Measurements from ENCODE around the gene SDSL.

SDSL gene

DNA sequence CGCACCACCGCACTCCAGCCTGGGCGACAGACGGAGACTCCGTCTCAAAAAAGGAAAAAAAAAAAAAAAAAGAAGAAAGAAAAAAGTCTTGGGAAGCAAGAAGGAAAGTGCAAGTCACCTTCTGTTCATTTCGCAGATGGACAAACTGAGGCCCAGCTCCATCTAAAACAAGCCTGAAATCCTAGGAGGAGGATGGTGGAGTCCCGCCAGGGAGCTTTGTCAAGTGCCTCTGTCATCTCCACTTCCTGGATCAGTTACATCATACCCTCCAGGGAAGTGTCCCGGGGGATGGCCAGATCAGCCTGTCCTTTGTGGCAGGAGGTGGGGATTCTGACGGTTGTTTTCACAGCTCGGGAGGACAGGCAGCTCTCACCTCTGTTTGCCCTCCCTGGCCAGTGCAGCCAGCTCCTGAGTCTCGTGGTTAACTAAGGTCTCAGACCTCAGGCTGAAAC, 8.7 kb upstream of the SDSL start:
- Histone ChIP-seq H3K4me3 (ENCODE audit: low read depth, low read length) (no peak overlapping the region), H3K9me3 (ENCODE audit: control insufficient read depth, insufficient read depth, low read length) (no peaks in the 10 kb centered on the region), H3K27me3 (ENCODE audit: control insufficient read depth, insufficient read depth, low read length) (no peaks in the 10 kb centered on the region), H3K36me3 (ENCODE audit: control insufficient read depth, insufficient read depth, low read length) (no peaks in the 10 kb centered on the region), H3K9ac (ENCODE audit: low read depth, low read length) (no peak overlapping the region), H3K4me1 (ENCODE audit: control insufficient read depth, insufficient read depth, low read length) (no peaks in the 10 kb centered on the region)

GRCh38 chr12:113414519-113415038, 7.6 kb upstream of the SDSL start:
- Histone ChIP-seq H3K27me3 (ENCODE audit: control insufficient read depth, insufficient read depth, low read length) (no peaks in the 10 kb centered on the region), H3K4me3 (ENCODE audit: low read depth, low read length) (no peak overlapping the region), H3K36me3 (ENCODE audit: control insufficient read depth, insufficient read depth, low read length) (no peaks in the 10 kb centered on the region), H3K4me1 (ENCODE audit: control insufficient read depth, insufficient read depth, low read length) (no peaks in the 10 kb centered on the region), H3K9ac (ENCODE audit: low read depth, low read length) (no peak overlapping the region), H3K9me3 (ENCODE audit: control insufficient read depth, insufficient read depth, low read length) (no peaks in the 10 kb centered on the region)

DNA sequence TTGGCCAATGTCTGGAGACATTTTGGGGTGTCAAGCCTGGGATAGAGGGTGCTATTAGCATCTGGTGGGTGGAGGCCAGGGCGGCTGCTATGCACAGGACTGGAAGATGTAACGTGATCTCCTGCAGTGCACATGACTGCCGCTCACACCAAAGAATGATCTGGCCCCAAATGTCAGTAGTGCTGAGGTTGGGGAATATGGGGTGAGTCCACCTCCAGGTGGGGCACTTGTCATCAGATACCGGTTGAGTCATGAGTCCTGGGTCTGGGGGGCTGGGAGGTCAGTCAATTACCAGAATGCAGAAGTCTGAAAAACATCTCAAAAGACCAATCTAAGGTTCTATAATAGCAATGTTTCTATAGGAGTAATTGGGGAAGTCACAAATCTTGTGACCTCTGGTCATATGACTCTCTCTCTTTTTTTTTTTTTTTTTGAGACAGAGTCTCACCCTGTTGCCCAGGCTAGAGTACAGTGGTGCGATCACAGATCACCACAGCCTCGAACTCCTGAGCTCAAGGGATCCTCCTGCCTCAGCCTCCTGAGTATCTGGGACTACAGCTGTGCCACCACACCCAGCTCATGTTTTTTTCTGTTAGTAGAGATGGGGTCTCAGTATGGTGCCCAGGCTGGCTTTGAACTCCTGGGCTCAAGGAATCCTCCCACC, 6.0 kb upstream of the SDSL start:
- no peaks in the 10 kb centered on the region for H3K9me3 ChIP-seq (ENCODE audit: control insufficient read depth, insufficient read depth, low read length)
- H3K27me3 ChIP-seq (ENCODE audit: control insufficient read depth, insufficient read depth, low read length): no peaks in the 10 kb centered on the region
- no peak overlapping the region for H3K9ac ChIP-seq (ENCODE audit: low read depth, low read length)
- H3K4me1 ChIP-seq (ENCODE audit: control insufficient read depth, insufficient read depth, low read length): no peaks in the 10 kb centered on the region
- no peaks in the 10 kb centered on the region for H3K36me3 ChIP-seq (ENCODE audit: control insufficient read depth, insufficient read depth, low read length)
- H3K4me3 ChIP-seq (ENCODE audit: low read depth, low read length): no peak overlapping the region

GRCh38 chr12:113418213-113418879, 3.8 kb upstream of the SDSL start:
- no peak overlapping the region for H3K9ac ChIP-seq (ENCODE audit: low read depth, low read length)
- no peaks in the 10 kb centered on the region for H3K4me1 ChIP-seq (ENCODE audit: control insufficient read depth, insufficient read depth, low read length)
- no peak overlapping the region for H3K4me3 ChIP-seq (ENCODE audit: low read depth, low read length)
- H3K9me3 ChIP-seq (ENCODE audit: control insufficient read depth, insufficient read depth, low read length): no peaks in the 10 kb centered on the region
- H3K36me3 ChIP-seq (ENCODE audit: control insufficient read depth, insufficient read depth, low read length): no peaks in the 10 kb centered on the region
- H3K27me3 ChIP-seq (ENCODE audit: control insufficient read depth, insufficient read depth, low read length): no peaks in the 10 kb centered on the region

DNA sequence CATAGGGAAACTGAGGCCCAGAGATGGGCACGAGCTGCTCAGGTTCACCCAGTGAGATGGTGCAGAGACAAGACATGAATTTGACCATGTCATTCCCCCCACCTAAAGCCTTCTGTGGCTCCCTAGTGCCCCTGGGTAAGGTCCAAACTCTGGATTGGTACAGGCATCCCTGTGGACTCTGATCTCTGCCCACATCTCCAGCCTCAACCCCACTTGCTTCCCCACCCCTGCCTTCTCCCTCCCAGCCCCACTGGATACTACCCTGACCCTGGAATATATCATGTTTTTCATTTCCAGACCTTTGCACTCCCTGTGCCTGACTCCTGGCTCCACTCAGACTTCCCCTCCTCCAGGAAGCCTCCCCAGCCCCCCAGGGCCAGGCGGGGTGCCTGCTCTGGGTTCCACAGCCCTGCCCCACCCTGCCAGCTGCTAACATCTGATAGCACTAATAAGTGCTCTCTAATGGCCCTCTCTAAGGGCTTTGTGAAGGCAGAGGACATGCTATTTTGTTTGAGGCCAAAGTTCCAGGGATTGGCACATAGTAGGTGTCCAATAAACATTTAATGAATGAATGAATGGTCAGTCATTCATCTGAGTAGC, 1.1 kb upstream of the SDSL start:
- Histone ChIP-seq H3K9ac (ENCODE audit: low read depth, low read length) (no peak overlapping the region), H3K27me3 (ENCODE audit: control insufficient read depth, insufficient read depth, low read length) (no peaks in the 10 kb centered on the region), H3K36me3 (ENCODE audit: control insufficient read depth, insufficient read depth, low read length) (no peaks in the 10 kb centered on the region), H3K9me3 (ENCODE audit: control insufficient read depth, insufficient read depth, low read length) (no peaks in the 10 kb centered on the region), H3K4me1 (ENCODE audit: control insufficient read depth, insufficient read depth, low read length) (no peaks in the 10 kb centered on the region), H3K4me3 (ENCODE audit: low read depth, low read length) (no peak overlapping the region)

GRCh38 chr12:113422886-113423669, 898 bp downstream of the SDSL start:
- Histone ChIP-seq H3K4me3 (ENCODE audit: low read depth, low read length) (no peak overlapping the region), H3K36me3 (ENCODE audit: control insufficient read depth, insufficient read depth, low read length) (no peaks in the 10 kb centered on the region), H3K9me3 (ENCODE audit: control insufficient read depth, insufficient read depth, low read length) (no peaks in the 10 kb centered on the region), H3K9ac (ENCODE audit: low read depth, low read length) (peak overlapping the region; percentile 40), H3K4me1 (ENCODE audit: control insufficient read depth, insufficient read depth, low read length) (no peaks in the 10 kb centered on the region), H3K27me3 (ENCODE audit: control insufficient read depth, insufficient read depth, low read length) (no peaks in the 10 kb centered on the region)

DNA sequence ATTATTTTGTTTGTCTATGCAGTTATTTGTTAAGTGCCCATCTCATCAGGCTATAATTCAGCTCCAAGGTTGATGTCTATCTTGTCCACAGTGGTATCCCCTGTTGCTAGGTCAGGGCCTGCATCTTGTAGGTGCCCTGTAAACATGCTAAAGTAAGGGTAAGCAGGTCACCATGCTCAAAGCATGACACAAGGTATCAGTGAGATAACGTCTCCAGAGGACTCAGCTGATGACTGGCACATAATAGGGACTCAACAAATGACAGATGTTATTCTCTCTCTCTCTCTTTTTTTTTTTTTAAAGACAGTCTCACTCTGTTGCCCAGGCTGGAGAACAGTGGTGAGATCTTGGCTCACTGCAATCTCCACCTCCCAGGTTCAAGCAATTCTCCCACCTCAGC, 2.3 kb downstream of the SDSL start:
- Histone ChIP-seq H3K9ac (ENCODE audit: low read depth, low read length) (no peak overlapping the region), H3K9me3 (ENCODE audit: control insufficient read depth, insufficient read depth, low read length) (no peaks in the 10 kb centered on the region), H3K36me3 (ENCODE audit: control insufficient read depth, insufficient read depth, low read length) (no peaks in the 10 kb centered on the region), H3K27me3 (ENCODE audit: control insufficient read depth, insufficient read depth, low read length) (no peaks in the 10 kb centered on the region), H3K4me3 (ENCODE audit: low read depth, low read length) (no peak overlapping the region), H3K4me1 (ENCODE audit: control insufficient read depth, insufficient read depth, low read length) (no peaks in the 10 kb centered on the region)

GRCh38 chr12:113424915-113425823, 3.0 kb downstream of the SDSL start:
- H3K9me3 ChIP-seq (ENCODE audit: control insufficient read depth, insufficient read depth, low read length): no peaks in the 10 kb centered on the region
- no peaks in the 10 kb centered on the region for H3K4me1 ChIP-seq (ENCODE audit: control insufficient read depth, insufficient read depth, low read length)
- no peak overlapping the region for H3K9ac ChIP-seq (ENCODE audit: low read depth, low read length)
- peak overlapping the region; percentile 50 for H3K4me3 ChIP-seq (ENCODE audit: low read depth, low read length)
- H3K27me3 ChIP-seq (ENCODE audit: control insufficient read depth, insufficient read depth, low read length): no peaks in the 10 kb centered on the region
- H3K36me3 ChIP-seq (ENCODE audit: control insufficient read depth, insufficient read depth, low read length): no peaks in the 10 kb centered on the region

DNA sequence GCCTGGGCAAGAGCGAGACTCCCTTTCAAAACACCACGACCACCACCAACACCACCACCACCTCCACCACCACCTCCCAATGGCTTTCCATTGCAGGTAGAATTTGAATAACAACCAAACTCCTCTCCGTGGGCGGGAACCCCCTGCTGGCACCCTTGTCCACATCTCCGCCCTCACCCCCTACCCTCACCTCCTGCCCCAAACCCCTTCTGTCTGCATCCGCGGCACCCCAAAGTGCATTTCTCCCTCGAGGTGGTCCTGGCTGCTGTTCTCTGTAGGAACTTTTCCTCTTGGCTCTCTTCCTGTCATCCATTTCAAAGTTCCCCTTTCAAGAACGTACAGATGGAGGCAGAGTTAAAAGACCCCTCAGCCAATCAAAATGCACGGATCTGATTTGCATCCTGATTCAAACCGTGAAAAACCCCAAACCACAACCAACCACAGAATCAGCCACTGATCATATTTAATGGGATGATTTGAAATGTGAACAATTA, 3.8 kb downstream of the SDSL start:
- H3K36me3 ChIP-seq (ENCODE audit: control insufficient read depth, insufficient read depth, low read length): no peaks in the 10 kb centered on the region
- H3K4me3 ChIP-seq (ENCODE audit: low read depth, low read length): peak overlapping the region; percentile 50
- H3K9ac ChIP-seq (ENCODE audit: low read depth, low read length): no peak overlapping the region
- H3K9me3 ChIP-seq (ENCODE audit: control insufficient read depth, insufficient read depth, low read length): no peaks in the 10 kb centered on the region
- no peaks in the 10 kb centered on the region for H3K27me3 ChIP-seq (ENCODE audit: control insufficient read depth, insufficient read depth, low read length)
- no peaks in the 10 kb centered on the region for H3K4me1 ChIP-seq (ENCODE audit: control insufficient read depth, insufficient read depth, low read length)

- H3K9me3 ChIP-seq (ENCODE audit: control insufficient read depth, insufficient read depth, low read length): no peaks in the 10 kb centered on the region
- no peaks in the 10 kb centered on the region for H3K36me3 ChIP-seq (ENCODE audit: control insufficient read depth, insufficient read depth, low read length)
- H3K27me3 ChIP-seq (ENCODE audit: control insufficient read depth, insufficient read depth, low read length): no peaks in the 10 kb centered on the region
- no peaks in the 10 kb centered on the region for H3K4me1 ChIP-seq (ENCODE audit: control insufficient read depth, insufficient read depth, low read length)
- no peak overlapping the region for H3K9ac ChIP-seq (ENCODE audit: low read depth, low read length)
- H3K4me3 ChIP-seq (ENCODE audit: low read depth, low read length): no peak overlapping the region
These were observed 5.7 kb downstream of the SDSL start for GRCh38 chr12:113427882-113428281.

DNA sequence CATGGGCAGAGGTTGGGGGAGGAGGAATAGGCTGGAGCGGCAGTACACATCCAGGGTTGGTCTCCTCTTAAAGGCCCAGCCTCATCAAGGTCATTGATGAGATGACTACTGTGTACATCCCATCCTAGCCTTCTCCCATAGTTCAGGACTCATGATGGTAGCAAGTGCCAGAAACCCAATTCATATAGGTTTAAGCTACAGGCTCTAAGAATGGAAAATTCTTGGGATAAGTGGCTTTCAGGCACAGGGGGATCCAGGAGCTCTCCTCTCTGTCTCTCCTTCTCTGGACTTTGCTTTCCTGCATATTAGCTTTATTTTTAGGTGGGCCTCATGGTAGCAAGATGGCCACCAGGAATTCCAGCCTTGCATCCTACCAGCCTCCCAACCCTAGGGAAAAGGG, 6.3 kb downstream of the SDSL start:
- no peak overlapping the region for H3K9ac ChIP-seq (ENCODE audit: low read depth, low read length)
- no peaks in the 10 kb centered on the region for H3K4me1 ChIP-seq (ENCODE audit: control insufficient read depth, insufficient read depth, low read length)
- H3K4me3 ChIP-seq (ENCODE audit: low read depth, low read length): no peak overlapping the region
- no peaks in the 10 kb centered on the region for H3K36me3 ChIP-seq (ENCODE audit: control insufficient read depth, insufficient read depth, low read length)
- no peaks in the 10 kb centered on the region for H3K9me3 ChIP-seq (ENCODE audit: control insufficient read depth, insufficient read depth, low read length)
- no peaks in the 10 kb centered on the region for H3K27me3 ChIP-seq (ENCODE audit: control insufficient read depth, insufficient read depth, low read length)
